ENCODE results near the gene NDP.

DNA sequence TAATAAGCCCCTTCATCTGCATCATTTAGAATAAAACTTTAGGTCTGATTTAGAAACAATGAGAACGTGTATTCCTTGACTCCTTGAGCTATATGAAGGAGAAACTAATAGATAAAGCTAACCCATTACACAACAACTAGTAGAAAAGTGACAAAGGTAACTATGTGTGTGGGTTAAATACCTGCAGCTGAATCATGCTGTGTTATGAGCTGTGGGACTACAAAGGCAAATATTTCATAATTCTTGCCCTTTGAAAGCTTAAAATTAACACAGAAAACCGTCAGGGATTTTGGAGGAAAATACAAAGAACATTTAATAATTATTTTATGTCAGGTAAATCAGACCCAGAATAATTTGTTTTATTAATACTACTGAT is 898 bp upstream of the NDP start:
- TF ChIP-seq GATA2 (IDR thresholded peaks at IDR 0.05; ENCODE audit: low read depth, low read length) (no peak), GATA3 (IDR thresholded peaks at IDR 0.05; ENCODE audit: low read depth, low read length) (no peak)

All from SH-SY5Y (cell line).